IPS DF 19.7 (cell line): ENCODE results near the gene RNF149.
A peak's percentile ranks its signal among the peaks of the same experiment; 100 is the strongest.
"Not testable (repeated sequence)": the region's sequence is repeated elsewhere in the genome, so short reads cannot be mapped to it uniquely, and the experiment has no call there.

Experiments used
- DNase-seq: peaks from one replicate; pipeline ENCODE4 v3.0.0-alpha.2; 2013; ENCODE audit warnings: low read depth, low spot score

The RNF149 gene

DNA sequence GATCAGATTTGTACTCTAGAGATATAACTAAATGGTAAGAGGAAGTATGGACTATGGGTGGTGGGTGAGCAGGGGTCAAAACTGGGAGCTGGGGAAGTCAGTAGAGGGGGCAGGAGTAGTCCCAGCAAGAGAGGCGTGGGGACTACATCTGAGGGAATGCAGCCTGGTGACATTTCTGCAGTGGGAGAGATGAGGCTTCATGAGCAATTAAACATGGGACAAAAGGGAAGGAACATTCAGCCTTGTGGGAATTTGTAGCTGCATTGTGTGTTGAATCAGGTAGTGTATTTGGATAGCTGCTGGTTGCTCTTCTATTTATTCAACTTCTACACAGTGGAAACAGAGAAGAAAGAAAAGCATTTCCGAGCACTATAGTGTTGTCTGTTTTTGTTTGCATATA, 52.2 kb downstream of the RNF149 start:
- DNase-seq = no peak

DNA sequence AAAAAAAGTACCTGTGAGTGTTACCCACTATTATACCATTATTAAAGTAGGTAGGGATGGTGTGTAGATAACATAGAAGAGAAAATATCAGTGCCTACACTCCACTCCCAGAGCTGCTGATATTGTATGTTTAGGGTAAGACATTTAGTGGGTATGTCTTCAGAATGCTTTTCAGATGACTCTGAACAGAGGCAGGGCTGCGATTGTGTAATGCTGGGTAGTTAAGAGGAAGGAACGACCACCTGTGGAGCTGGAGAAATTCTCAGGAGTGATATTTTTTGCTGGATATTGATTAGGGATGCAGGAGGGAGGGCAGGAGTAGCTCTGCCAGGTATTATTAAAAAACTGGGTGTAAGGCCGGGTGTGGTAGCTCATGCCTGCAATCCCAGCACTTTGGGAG, 53.0 kb downstream of the RNF149 start:
- no peak for DNase-seq

DNA sequence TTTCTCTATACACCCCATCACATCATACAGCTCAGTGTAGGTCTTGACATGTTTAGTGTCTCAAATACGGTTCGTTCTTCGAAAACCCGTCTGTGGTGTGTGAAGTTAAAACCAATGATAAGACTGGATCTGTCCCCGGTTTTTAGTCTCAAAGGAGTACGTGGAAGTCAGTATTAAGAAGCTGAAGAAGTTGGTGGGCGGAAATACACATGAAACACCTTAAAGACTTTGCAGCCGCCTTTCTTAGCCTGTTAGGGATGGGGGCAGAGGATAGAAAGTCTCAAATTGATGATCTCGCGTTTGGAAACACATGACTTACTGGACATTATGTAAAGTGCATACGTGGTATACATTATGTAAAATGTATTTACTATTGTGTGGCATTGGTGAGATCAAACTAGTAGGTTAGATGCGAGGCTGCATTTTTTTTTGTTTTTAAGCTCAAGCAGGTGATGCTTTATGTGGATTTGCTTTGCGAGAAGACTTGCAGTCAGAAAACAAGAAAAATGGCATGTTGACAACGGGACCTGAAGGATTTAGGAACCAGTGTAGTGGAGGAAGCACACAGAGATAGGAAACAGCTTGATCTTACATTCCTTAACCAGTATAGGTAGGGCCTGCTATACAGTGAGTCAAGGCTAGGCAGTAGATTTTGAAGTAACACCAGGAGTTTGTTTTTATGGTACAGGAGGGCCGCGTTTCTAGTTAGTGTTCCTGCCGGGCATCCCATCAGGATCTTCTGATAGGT, 54.6 kb downstream of the RNF149 start:
- DNase-seq = no peak

DNA sequence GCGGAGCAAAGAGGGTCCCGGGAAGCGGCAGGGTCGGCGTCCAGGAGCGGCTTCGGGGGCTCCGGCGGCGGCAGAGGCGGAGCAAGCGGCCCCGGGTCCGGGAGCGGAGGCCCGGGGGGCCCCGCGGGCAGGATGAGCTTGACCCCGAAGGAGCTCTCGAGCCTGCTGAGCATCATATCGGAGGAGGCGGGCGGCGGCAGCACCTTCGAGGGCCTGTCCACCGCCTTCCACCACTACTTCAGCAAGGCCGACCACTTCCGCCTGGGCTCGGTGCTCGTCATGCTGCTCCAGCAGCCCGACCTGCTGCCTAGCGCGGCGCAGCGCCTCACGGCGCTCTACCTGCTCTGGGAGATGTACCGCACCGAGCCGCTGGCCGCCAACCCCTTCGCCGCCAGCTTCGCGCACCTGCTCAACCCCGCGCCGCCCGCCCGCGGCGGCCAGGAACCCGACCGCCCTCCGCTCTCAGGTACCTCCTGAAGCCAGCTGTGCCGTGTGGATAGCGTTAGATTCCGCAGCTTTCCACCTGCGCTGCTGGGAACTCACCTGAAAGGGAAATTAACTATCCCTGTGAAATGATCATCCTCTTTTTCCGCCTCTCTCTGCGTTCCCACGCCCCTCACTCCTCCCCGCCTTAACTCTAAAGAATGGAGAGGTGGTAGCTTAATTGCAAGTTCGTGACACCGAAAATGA, 55.3 kb downstream of the RNF149 start:
- DNase-seq = no peak

DNA sequence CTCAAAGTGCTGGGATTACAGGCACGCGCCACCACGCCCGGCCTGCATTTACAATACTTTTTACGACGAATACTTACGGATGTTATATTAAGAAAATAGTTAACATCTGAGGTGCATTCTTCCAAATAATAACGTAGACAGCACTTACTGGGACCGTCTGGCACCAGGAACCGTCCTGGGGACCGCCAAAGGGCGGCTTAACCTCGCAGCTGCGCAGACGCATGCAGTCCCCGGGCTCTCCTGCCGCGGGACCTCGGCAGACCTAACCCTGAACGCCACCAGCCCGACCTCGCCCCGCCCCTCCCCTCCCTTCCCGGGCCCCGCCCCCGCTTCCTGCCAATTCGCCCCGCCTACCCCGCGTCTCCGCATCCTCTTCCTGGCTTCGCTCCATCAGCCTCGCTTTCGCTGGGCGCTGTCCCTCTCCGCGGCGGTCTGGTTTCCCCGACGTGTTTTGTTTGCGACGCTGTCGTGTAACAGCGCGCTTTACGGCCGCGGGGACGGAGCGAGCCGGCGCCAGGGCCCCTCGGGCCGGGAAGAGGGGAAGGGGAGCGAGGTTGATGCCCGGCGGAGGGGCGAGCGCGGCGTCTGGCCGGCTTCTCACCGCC, 56.0 kb downstream of the RNF149 start, which contains the start of gene CNOT11:
CNOT11 (plus strand) TSS at position 479 of the 605 bp plus-strand sequence; CDS start at position 558, 79 bp downstream.
- DNase-seq = peak; percentile 91

DNA sequence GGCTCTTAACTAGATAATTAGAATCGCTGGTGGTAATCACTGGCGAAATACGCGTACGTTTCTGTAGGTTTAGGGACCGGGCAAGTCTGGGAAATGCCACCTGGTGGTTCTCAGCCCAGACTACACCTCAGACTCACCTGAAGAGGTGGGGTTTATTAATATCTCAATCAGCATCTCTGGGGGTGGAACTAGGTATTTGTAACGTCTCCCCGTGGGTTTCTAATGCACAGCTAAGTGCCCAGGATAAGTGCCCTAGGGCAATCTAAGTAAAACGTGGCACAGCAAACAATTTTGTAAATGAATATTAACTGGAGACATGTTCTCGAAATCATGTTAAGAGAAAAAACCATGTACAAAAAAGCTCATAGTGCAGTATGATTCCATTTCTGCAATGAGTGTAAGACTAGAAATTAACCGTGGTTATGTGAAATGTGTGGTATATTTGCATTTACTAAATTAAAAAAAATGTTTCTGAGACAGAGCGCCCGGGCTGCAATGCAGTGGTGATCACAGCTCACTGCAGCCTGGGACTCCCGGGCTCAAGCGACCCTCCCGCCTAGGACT, 56.6 kb downstream of the RNF149 start:
- DNase-seq = no peak

DNA sequence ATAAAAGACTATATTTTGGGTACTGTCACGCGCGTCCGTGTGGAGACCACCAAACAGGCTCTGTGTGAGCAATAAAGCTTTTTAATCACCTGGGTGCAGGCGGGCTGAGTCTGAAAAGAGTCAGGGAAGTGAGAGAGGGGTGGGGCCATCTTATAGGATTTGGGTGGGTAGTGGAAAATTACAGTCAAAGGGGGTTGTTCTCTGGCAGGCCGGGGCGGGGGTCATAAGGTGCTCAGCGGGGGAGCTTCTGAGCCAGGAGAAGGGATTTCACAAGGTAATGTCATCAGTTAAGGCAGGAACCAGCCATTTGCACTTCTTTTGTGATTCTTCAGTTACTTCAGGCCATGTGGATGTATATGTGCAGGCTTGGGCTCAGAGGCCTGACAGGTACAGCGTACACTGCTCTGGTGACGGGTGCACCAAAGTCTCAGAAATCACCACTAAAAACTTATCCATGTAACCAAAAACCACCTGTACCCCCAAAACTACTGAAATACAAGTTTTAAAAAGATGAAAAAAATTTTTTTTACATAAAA, 57.2 kb downstream of the RNF149 start:
- not testable (repeated sequence) for DNase-seq

DNA sequence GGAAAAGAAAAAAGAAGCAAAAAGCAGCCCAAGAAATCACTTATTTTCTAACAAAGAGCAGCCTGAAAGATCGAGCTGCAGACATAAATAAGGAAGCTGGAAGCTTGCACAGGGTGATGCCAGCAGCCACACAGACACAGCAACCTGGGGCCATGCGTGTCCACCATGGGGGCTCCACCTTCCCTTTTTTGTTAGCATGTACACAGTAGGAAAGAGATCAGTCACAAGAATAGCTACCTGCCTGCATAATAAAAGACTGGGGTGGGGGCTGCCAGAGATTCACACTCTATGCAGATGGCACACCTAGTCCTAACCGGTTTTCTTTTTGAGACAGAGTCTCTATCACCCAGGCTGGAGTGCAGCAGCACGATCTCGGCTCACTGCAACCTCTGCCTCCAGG, 58.7 kb downstream of the RNF149 start:
- no peak for DNase-seq

DNA sequence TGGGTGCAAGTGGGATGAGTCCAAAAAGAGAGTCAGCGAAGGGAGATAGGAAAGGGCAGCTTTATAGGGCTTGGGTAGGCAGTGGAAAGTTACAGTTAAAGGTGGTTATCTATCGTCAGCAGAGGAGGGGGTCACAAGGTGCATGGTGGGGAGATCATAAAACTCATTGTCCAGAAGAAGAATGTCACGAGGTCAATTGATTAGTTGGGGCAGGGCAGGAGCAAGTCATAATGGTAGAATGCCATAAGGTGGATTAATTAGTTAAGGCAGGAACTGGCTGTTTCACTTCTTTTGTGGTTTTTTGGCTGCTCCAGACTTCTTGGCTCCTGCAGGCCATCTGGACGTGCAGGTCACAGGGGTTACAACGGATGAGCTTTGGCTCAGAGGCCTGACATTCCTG, 59.7 kb downstream of the RNF149 start:
- not testable (repeated sequence) for DNase-seq

DNA sequence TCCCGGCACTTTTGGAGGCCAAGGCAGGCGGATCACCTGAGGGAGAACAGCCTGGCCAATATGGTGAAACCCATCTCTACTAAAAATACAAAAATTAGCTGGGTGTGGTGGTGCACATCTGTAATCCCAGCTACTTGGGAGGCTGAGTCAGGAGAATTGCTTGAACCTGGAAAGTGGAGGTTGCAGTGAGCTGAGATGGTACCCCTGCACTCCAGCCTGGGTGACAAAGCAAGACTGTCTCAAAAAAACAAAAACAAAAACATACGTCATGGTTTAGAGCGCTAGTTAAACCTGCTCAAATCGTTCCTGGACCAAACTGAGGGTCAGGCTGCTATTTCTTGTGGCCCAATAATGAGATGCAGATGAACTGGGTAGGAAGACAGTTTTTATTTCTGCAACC, 63.0 kb downstream of the RNF149 start:
- DNase-seq = not testable (repeated sequence)

DNA sequence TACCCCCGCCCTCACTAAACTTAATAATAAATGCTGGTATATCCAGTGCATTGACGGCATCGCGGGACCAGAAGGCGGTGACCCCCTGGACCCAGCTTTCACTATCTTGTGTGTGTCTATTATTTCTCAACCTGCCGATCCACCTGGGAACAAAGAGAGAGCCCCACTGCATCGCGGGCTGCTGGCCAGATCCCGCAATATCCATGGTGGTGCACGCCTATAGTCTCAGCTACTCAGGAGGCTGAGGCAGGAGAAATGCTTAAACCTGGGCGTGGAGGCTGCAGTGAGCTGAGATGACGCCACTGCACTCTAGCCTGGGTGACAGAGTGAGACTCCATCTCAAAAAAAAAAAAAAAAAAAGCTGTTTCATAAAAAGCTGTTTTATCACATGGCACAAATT, 63.6 kb downstream of the RNF149 start:
- DNase-seq = not testable (repeated sequence)

DNA sequence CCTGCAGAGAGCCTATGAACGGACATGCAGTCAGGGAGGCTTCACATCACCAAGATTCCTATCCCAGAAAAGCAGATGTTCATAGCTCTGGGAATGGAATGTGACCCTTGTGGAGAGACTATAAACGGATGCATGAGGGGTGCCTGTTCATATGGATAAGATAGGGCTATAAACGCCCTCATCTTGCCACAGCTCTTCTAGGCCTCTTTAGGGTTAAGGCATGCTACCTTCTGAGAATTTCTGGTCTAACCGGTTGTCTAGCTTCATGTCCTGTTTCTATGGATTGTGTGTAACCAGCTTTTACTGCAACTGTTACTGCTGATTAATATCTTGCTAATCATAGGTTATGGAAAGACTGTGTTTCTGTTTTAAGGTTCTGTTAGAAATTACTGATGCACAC, 64.1 kb downstream of the RNF149 start:
- not testable (repeated sequence) for DNase-seq

DNA sequence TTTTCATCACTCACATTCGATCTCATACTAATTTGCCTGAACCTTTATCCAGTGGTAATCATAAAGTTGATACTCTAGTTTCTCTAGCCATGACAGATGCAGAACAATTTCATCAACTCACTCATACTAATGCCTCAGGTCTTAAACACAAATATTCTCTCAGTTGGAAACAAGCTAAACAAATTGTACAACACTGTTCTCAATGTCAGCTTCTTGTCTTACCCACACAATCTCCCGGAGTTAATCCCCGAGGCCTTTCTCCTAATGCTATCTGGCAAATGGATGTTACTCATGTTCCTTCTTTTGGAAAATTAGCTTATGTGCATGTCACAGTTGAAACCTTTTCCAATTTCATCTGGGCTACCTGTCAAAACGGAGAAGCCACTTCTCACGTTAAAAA, 67.3 kb downstream of the RNF149 start:
- no peak for DNase-seq

DNA sequence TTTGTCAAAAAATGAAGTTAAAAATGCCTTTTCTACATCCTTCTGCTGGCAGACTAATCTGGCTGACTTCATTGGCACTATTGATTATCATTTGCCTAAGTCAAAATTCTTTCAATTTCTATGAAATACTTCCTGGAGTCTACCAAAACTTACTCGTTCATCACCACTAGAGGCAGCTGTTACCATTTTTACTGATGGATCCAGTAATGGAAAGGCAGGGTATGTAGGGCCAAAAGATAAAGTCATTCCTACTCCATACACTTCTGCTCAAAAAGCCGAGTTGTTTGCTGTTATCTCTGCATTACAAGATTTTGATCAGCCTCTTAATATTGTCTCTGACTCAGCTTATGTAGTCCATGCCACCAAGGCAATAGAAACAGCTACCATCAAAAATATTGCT, 67.8 kb downstream of the RNF149 start:
- DNase-seq = not testable (repeated sequence)

DNA sequence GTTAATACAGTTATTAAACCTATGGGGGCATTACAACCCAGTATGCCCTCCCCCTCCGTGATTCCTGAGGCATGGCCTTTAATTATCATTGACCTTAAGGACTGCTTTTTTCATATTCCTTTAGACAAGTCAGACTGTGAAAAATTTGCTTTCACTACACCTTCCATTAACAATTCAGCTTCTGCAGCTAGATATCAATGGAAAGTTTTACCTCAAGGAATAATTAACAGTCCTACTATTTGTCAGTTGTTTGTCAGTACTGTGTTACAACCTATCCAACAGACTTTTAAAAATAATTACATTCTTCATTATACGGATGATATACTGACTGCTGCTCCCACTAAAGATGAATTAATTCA, 68.8 kb downstream of the RNF149 start:
- DNase-seq = not testable (repeated sequence)

DNA sequence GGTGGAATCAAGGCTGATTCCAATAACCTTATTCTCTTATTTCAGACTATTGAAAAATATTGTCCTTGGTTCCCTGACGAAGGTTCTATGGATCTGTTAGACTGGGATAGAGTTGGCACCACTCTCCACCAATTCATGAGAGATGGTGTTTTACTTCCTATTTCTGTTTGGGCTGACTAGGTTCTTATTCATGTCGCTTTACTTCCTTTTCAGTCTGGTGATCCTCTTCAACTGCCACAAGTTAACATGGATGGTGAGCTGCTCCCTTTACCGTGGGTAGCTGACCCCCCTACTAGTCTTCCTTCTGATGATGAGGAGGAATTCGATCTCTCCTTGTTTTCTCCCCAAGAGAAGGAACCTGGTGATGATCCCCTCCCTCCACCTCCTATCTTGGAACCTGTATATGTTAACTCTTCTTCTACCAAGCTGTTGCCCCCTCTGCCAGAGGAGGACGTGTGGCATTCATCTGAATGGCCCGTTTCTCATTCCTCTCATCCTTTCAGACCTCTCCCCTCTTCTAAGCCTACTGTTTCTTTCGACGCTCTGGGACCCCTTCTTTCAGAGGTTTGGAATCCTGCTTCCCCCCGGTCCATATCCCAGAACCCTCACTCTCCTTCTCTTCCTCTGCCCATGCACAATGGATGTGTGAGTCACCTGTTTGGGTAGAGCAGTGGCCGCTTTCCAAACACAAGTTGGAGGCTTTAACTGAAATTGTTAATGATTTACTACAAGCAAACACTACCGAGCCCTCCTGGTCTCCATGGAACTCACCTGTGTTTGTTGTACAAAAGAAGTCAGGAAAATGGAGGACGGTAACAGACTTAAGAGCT, 69.4 kb downstream of the RNF149 start:
- no peak for DNase-seq

DNA sequence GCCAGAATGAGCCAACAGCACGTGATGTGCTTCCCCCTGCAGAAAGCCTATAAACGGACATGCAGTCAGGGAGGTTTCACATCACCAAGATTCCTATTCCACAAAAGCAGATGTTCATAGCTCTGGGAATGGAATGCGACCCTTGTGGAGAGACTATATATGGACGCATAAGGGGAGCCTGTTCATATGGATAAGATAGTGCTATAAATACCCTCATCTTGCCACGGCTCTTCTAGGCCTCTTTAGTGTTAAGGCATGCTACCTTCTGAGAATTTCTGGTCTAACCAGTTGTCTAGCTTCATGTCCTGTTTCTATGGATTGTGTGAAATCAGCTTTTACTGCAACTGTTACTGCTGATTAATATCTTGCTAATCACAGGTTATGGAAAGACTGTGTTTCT, 70.6 kb downstream of the RNF149 start:
- not testable (repeated sequence) for DNase-seq

DNA sequence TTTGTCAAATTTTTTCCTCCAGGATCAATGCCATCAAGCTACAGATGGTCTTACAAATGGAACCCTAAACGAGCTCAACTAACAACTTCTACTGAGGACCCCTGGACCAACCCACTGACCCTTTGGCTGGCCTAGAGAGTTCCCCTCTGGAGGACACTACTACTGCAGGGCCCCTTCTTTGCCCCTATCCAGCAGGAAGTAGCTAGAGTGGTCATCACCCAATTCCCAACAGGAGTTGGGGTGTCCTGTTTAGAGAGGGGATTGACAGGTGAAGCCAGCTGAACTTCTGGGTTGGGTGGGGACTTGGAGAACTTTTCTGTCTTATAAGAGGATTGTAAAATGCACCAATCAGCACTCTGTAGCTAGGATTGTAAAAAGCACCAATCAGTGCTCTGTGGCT, 72.5 kb downstream of the RNF149 start:
- DNase-seq = not testable (repeated sequence)

DNA sequence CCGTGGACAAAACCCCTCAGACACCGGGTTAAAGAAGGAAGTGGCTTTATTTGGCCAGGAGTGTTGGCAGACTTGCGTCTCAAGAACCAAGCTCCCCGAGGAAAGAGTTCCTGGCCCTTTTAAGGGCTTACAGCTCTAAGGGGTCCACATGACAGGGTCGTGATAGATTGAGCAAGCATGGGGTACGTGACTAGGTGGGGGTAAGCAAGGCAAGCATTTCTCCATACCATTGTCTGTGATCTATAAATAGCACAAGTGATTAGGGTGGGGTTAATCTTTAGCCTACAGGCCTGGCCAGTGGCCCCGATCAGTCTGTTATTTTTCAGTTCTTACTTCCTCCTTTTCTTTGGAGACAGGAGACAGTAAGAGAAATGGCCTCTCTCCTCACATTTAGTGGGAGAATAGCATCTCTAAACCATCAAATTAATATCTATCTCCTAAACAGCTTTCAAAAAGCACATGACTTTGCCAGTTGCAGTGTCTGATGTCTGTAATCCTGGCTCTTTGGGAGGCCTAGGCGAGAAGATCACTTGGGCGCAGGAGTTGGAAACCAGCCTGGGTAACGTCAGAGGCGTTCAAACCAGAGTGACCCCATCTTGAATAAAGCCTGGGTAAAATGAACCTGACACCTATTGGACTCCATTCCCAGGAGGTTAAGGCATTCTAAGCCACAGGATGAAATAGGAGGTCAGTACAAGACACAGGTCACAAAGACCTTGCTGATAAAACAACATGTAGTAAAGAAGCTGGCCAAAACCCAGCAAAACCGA, 74.1 kb downstream of the RNF149 start:
- DNase-seq = no peak

DNA sequence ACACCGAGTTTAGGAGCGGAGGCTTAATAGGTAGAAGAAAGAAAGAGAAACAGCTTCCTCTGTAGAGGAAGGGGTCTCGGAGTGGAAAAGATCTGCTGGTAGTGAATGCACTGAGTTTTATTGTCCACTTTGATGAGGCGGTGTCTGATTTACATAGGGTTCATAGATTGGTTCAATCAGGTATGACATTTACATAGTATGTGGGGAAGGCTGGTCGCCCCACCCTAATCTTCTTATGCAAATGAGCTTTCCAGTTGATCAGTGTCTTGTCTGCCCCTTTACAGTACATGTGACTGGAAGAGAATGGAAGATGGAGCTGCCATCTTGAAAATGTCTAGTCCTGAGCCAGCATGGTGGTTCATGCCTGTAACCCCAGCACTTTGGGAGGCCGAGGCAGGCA, 75.7 kb downstream of the RNF149 start:
- DNase-seq = no peak
